HG02981 (cell line): ENCODE data around the gene DUSP8.

Experiments used
- ATAC-seq: cut with Tn5 transposase; IDR thresholded peaks from one replicate; pipeline ENCODE4 v1.9.1; 2021; ENCODE audit warnings: mild to moderate bottlenecking, moderate library complexity; ENCODE audit not compliant: unreplicated experiment

The DUSP8 gene

DNA sequence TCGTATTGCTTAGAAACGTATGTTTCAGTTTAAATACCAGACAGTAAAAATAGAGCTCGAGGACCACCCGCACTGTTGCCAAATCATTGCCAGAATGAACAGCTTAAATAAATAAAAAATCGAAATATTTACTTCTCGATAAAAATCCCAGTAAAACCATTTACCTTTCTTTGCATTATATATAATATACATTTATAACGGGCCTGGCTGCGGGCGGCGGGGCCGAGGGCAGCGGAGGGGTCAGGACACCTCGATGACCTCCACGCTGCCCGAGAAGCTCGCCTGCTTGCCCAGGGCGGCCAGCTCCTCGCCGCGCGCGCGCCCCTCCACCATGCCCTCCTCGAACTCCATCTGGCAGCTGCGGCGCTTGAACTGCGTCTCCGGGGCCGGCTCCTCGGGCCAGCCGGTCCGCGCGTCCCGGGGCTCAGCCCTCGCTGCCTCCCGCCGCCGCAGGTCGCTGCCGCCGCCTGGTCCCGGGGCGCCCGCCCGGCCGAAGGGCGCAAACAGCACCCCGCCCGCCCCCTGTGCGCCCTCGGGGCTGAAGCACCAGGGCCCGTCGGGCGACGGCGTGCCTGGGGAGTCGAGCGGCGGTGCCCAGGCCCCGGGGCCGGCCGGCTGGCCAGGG, 15.7 kb downstream of the DUSP8 start:
- no peak for ATAC-seq

GRCh38 chr11:1555713-1556153, 16.3 kb downstream of the DUSP8 start:
- no peak for ATAC-seq

- no peak for ATAC-seq
These were observed 16.9 kb downstream of the DUSP8 start for GRCh38 chr11:1554981-1555712.

- ATAC-seq: no peak
These were observed 18.1 kb downstream of the DUSP8 start for GRCh38 chr11:1553808-1554594.

- no peak for ATAC-seq
These were observed 22.4 kb downstream of the DUSP8 start for GRCh38 chr11:1549338-1550330.

DNA sequence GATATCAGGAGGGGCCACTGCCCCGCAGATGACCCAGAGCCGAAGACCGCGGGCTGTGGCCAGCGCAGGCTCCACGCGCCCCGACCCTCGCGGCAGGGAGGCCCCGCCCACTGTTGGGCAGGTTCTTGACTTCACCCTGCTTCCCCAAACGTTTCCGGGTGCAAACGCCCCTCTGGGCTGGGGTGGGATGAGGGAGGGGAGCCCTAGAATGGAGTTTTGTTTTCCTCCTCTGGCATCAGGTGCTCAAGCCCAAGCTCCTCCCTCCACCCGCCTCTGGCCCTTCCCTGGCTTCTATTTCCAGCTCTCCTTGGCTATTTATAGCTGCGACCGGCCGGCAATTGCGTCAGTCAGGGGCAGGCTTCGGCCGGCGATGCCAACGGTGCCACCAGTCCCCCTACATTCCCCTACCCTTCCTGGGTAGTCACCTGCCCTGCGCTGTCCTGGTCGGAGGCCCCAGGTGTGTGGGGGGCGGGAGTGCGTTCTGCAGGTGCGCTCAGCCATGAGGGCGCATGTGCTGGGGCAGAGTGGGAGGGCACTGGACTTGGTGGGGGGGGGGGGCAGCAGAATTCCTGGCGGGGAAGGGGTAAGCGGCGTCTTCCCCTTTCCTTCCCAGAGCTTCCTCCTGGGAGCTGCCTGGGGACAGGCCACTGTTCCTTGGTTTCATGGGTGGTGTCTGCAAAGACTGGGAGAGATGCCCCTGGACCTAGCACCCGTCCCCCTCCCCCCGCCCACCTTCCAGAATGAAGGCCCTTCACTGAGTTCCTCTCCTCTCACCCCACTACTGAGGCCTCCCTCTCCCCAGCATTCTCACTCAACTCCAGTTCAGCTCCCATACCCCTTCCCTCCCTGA, 23.6 kb downstream of the DUSP8 start:
- ATAC-seq: no peak

DNA sequence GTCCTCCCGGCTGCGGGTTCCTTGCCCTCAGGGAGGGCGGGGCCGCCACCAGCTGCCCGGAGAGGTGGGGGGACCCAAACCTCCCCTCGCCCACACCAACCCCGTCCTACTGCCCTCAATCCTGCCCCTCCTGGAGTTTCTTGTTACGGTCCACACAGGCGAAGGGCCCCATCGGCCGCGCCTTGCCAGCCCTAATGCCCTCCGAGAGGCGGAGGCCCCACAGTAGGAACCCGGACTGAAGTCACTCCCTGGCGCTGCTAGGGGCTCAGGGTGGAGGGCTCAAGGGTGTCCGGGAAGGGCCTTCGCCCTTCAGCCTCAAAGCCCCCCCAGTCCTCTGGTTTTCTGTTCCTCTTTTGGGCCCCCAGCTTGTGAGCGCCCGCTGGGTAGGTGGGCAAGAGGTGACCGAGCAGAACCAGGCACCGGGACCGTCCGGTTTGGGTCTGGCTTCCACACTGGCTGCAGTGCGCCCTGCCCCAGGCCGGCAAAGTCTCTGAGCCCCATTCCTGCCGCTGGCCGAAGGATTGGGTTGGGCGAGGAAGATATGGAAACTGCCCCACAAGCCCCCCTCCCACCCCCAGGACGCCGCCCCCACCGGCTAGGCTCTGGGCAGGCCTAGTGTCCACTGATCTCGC, 24.5 kb downstream of the DUSP8 start:
- no peak for ATAC-seq

DNA sequence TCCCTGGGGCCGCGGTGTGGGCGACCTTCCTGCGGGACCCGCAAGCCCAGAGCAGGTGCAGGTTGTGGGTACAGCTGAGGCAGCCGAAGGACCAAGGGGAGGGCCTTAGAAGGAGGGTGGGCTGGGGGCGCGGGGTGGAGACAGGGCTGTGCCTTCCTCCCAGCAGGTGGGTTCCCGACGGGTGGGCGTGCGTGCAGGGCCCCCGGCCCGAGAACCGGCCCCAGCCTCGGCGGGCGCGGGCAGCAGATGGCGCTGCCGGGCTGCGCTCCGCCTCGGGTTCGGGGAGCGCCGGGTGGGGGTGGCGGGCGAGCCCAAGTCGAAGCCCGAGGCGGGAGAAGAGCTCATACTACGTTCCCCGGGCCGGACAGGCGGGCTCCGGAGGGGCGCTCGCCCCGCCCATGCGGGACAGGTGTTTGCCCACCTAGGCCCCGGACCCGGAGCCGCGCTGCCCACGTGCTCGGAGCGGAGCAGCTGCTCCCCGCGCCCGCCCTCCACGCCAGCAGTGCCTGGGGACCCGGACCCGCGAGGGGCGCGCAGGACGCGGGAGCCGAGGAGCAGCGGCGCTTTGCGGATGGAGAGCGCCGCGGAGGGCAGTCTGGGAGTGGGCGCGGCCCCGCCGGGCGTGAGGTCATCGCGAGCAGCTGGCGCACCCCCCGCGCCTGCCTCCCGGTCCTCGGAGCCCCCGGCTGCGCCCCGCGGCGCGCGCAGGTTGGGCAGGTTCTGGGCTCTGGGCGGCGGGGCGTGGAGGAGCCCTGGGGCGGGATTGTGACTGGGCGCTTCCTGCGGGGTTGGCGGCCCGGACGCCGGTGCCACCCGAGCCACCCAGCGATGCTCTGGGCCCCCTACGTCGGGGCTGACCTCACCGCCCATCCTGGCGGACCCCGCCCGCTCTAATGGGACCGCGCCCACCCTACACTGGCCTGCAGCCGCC, 25.3 kb downstream of the DUSP8 start:
- ATAC-seq: no peak

- no peak for ATAC-seq
These were observed 26.0 kb downstream of the DUSP8 start for GRCh38 chr11:1546077-1546535.

DNA sequence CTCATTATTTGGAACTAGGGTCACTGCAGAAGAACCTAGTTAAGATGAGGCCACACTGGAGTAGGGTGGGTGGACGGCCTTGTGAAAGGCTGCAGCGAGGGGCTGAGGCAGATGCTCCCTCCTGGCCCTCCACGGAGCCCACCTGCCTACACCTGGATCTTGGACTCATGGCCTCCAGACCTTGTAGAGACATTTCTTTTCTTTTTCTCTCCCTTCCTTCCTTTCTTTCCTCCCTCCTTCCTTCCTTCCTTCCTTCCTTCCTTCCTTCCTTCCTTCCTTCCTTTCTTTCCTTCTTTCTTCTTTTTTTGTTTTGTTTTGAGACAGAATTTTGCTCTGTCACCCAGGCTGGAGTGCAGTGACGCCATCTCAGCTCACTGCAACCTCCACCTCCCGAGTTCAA, 26.6 kb downstream of the DUSP8 start:
- ATAC-seq: no peak

DNA sequence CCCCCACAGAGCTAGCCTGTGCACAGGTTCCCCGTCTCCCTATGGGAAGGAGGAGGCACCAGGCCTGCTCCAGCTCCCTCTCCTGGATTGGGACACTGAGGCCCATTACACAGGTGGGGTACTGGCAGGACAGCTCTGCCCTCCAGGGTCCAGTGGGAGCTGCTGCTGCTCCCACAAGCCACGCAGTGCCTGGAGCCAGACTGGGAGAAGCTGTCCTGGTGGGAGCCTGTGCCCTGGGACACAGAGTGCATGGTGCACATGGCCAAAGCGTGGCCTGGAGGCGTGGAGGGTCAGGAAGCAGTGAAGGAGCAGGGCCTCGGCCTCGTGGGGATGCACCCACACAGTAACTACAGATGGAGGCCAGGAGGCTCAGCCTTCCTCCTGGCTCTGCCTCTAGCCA, 27.5 kb downstream of the DUSP8 start:
- no peak for ATAC-seq

GRCh38 chr11:1543606-1544263, 28.3 kb downstream of the DUSP8 start:
- ATAC-seq: no peak

GRCh38 chr11:1542267-1542666, 29.8 kb downstream of the DUSP8 start:
- ATAC-seq: no peak

DNA sequence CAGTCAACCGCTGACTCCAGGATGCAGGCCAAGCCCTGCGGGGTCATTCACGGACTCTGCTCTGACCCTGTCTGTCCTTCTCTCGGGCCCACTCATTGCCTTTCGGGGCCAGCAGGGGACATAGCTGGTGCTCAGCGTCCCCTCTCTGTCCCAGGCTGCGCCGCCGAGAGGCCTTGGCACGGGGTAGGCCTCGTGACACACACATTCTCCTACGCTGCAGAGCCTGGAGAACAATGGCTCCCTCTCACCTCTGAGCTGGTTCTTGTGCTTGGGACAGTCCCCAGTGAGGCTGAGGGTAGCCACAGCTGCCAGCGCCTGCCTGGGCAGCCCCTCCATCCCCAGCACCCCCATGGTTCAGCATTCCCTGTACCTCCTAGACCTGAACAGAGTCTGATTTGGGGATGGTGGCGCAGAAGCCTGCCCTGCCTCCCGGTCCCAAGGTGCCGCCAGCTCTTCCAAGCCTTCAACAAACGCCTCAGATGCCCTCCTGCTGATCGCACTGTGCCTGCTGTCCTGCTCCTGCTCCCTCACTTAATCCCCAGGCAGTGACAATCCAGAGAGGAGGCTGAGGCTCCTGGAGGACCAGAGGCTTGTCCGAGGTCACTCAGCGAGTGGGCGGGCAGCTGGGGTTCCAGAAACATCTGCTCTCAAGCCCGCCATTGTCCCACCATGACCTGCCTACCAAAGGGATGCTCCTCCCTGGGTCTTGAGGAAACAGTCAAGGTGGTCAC, 30.4 kb downstream of the DUSP8 start:
- no peak for ATAC-seq

GRCh38 chr11:1540074-1540473, 32.0 kb downstream of the DUSP8 start:
- no peak for ATAC-seq

DNA sequence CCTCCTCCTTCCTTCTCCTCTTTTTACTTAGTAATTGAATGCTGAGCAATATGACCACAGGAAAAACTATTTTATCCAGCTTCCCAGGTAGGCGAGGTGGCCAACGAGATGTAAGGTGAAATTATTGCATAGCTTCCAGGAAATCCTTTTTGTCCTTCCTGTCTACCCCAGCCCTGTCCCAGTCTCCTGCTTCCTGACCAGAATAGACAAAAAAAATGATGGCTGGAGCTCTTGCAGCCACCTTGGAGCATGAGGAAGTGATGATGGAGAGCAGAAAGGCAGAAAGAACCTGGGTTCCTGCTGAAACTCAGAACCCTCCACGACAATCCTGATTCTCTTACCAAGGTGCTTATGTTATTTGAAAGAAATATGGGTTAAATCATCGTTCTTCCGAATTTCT, 33.9 kb downstream of the DUSP8 start:
- ATAC-seq: no peak
